Suppressor macrophage treated with lipopolysaccharide for 4 hours (primary cell): Measurements from ENCODE around the gene FRMD4A.

ENCODE experiments used
- DNase-seq: peaks from one replicate; pipeline ENCODE4 v3.0.0-alpha.2; 2020

FRMD4A gene

DNA sequence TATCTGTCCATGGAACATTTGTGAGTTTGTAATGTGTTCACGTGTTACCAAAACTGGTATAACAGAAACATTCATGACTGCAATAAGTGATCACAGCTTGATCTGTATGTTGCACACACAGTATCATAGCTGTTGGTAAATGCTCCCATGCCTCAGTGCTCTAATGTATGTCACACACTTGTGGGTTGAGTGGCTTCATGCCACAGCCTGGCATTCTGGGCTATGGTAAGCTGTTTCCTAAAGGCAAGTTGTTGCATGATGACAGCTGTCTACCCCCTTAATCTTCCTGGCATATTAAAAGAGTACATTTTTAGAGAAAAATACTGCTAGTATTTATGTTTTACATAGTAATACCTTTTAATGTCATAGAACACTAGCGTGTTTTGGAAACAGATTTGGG is 708.8 kb downstream of the FRMD4A start:
- no peak for DNase-seq

DNA sequence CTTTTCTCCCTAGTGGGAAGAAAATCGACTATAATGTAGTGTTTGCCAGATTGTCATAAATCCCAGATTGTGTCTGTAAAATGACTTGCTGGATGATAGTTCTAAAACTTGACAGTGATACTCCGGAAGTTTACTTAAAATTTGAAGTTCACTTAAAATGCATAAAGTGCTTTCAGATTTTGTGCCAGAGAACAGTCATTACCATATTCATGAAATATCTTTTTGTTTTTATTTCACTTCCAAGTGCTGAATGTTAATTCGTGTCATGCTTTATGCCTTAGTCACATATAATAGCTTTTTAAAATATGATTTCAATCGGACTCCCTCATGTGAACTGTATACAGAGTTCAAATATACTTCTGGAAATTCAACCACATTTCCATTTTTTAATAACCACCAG is 713.6 kb downstream of the FRMD4A start:
- no peak for DNase-seq

GRCh38 chr10:13615650-13616300 is 714.9 kb downstream of the FRMD4A start:
- DNase-seq: no peak

DNA sequence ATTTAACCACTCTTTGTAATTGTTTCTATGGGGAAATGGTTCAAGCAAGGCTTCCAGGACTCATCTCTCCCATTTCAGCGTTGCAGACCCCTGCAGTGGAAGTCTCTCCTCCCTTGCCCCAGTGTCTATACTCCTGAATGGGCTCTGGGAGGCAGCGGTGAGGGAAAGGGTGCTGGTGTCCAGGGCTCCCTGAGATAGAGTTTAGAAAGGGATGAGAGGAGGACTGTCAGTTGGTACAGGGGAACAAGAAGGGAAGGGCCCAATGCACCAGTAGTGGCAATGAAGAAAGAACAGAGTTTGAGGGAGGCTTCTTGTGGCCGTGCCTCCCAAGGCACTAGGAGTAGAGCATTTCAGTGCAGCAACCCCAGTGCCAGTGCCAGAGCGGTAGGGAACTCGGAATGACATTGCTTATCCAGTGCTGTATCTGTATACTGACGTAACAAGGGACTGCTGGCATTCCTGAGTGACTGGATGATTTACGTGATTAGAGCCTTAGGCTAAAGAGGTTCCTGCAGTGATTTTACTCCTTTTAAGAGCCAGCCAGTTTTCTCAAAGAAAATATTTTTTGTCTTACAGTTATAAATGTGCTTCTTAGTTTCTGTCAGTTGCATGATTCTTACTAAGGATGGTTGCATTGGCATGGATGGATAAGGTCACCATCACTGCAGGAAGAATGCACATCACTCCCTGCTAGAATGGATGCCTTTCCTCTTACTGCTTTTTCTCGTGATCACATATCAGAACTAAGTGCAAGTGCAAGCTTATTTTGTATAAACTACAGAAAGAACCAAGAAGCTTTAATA is 716.0 kb downstream of the FRMD4A start:
- no peak for DNase-seq

GRCh38 chr10:13613519-13613918 is 717.2 kb downstream of the FRMD4A start:
- DNase-seq: no peak

DNA sequence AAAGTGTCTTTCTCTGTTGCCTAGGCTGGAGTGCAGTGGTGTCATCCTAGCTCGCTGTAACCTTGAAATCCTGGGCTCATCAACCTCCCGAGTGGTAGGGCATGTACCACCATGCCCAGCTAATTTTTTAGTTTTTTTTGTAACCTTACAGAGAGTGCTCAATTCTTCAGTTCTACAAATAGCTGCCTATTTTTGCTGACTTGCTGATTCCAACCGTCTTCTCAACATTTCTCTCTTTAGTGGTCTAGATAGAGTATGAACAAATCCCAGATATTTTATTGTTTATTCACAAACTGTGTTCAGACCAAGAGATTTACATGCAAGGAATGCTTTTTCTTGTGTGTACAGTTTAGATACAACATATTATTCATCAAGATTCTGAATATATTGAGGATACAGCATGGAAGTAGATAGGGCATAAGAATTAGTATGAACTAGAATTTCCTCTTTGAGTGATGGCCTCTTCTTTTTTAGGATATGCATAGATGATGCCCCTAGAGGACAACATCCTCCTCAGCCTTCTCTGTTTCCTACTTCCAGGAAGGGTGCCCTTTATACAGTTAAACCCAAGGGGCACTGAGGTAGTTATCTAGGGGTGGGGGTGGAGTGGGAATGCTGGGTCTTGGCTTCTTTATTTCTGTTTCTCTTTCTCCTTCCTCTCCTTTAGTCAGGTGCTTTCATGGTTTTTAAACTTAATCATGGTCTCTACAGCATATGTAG is 717.9 kb downstream of the FRMD4A start:
- DNase-seq: no peak

DNA sequence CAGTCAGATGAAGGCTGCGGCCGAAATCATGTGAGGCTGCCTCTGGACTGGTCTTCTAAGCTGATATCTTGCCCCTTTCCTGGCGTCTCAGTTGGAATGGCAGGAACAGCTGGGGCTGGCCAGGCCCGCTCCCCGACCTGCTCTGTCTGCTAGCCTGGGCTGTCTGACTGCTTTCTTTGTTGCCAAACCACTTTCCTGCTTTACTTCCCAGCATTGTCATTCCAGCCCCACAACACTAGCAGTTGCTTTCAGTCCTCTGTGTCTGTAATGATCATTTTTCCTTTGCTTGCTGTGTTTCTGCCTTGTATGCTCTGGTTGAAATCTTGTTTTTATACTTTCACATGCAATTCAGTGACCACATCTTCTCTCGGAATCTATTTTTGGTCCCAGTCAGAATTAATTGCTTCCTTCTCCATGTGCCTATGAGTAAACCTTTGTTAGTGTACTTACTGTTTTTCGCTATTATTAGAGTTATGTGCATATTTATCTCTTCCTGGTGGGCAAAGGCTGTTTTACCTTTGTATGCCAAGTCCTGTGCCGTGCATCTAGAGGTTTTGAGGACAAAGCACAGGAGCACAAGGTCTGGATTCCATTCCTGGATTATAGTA is 722.4 kb downstream of the FRMD4A start:
- no peak for DNase-seq

GRCh38 chr10:13604357-13605040 is 726.2 kb downstream of the FRMD4A start:
- DNase-seq: no peak

- no peak for DNase-seq
These were observed 732.8 kb downstream of the FRMD4A start for GRCh38 chr10:13597909-13598308.

DNA sequence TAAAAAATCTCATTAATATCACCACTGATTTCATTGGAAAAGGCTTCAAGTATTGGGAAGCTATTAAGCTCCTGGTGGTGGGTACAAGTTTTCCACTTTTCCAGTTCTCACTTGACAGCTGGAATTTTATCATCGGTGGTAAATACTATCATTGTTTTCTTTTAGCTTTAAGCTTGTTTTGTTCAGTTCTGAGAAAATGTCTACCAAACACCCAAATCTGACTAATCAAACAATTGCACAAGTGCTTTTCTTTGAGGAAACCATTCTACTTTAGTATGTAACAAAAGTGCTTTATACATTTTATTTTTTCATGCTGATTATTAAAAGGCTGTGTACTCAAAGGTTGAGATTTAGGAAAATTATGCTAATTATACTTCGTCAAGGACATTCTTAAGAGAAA is 736.1 kb downstream of the FRMD4A start:
- no peak for DNase-seq
